ENCODE measurements around the gene SWT1.

DNA sequence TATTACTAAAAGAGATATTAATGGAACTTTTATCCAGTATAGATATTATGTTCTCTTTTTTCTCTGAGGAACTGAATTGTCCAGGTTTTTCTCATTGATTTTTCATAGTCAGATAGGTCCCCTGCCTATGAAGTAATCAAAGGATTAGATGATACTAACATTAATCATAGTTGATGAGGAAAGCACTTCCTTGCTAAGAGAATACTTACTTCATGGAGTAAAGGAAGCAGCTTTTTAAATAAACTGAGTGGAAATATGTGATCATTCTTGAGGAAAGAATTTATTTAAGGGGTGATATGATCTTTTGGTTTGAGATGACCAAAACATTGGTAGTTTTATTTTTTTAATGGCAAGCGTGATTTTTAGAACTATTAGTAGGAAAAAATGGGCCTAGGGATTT lies 58.9 kb downstream of the SWT1 start:
- TF ChIP-seq DNMT1 (IDR thresholded peaks at IDR 0.05) (no peak), CHD1 (IDR thresholded peaks at IDR 0.05; ENCODE audit: low read length) (no peak), ZNF140 (CRISPR knock-in tag; IDR thresholded peaks at IDR 0.05) (no peak), NELFE (IDR thresholded peaks at IDR 0.05; ENCODE audit: insufficient read depth, insufficient read length) (no peak)
- TF ChIP-seq, protein P1, sequence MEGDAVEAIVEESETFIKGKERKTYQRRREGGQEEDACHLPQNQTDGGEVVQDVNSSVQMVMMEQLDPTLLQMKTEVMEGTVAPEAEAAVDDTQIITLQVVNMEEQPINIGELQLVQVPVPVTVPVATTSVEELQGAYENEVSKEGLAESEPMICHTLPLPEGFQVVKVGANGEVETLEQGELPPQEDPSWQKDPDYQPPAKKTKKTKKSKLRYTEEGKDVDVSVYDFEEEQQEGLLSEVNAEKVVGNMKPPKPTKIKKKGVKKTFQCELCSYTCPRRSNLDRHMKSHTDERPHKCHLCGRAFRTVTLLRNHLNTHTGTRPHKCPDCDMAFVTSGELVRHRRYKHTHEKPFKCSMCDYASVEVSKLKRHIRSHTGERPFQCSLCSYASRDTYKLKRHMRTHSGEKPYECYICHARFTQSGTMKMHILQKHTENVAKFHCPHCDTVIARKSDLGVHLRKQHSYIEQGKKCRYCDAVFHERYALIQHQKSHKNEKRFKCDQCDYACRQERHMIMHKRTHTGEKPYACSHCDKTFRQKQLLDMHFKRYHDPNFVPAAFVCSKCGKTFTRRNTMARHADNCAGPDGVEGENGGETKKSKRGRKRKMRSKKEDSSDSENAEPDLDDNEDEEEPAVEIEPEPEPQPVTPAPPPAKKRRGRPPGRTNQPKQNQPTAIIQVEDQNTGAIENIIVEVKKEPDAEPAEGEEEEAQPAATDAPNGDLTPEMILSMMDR (IDR thresholded peaks at IDR 0.05 in 2 of 3, conservative IDR thresholded peaks at IDR 0.05 in 1 of 3; ENCODE audit: insufficient read depth in 2 of 3, low read depth in 1 of 3, low read length in 3 of 3), result no peak
